Keratinocyte (primary cell): ENCODE data around the gene ZCCHC17.

Experiments used
- CTCF ChIP-seq, 3 experiments: IDR thresholded peaks in 1 of 3; conservative IDR thresholded peaks in 1 of 3; optimal IDR thresholded peaks in 1 of 3; 2 replicates in 2 of 3; 3 replicates in 1 of 3; pipeline versions ENCODE3 to v1.5.1; 2011; ENCODE audit warnings: low read length in 3 of 3, mild to moderate bottlenecking in 3 of 3, moderate library complexity in 2 of 3, control low read depth in 1 of 3, inconsistent platforms in 1 of 3; ENCODE audit not compliant: insufficient read depth in 2 of 3; ENCODE audit errors: extremely low read depth in 1 of 3
- EZH2 ChIP-seq: IDR thresholded peaks from one replicate; pipeline ENCODE4 v1.6.1; 2012; ENCODE audit warnings: inconsistent platforms, mild to moderate bottlenecking, low read length, moderate library complexity

- TF ChIP-seq CTCF (optimal IDR thresholded peaks at IDR 0.05 in 1 of 3, IDR thresholded peaks at IDR 0.05 in 1 of 3, conservative IDR thresholded peaks at IDR 0.05 in 1 of 3; ENCODE audit: extremely low read depth in 1 of 3, insufficient read depth in 2 of 3, low read length in 3 of 3) (no peak), EZH2 (no peak)
These were observed 30.5 kb downstream of the ZCCHC17 start for GRCh38 chr1:31327381-31327780.
